Measurements from ENCODE around the gene NFU1. TPM values are rescaled to one million over a fixed set of nuclear protein-coding genes. Genes with fewer than 3 reads are reported as not detected.
A peak's percentile ranks its signal among the peaks of the same experiment; 100 is the strongest.

Gene NFU1
- total and polyA plus RNA-seq, 2 of the 4 experiments (the other 2 are of a cell fraction) = 24.0 to 32.4 TPM

DNA sequence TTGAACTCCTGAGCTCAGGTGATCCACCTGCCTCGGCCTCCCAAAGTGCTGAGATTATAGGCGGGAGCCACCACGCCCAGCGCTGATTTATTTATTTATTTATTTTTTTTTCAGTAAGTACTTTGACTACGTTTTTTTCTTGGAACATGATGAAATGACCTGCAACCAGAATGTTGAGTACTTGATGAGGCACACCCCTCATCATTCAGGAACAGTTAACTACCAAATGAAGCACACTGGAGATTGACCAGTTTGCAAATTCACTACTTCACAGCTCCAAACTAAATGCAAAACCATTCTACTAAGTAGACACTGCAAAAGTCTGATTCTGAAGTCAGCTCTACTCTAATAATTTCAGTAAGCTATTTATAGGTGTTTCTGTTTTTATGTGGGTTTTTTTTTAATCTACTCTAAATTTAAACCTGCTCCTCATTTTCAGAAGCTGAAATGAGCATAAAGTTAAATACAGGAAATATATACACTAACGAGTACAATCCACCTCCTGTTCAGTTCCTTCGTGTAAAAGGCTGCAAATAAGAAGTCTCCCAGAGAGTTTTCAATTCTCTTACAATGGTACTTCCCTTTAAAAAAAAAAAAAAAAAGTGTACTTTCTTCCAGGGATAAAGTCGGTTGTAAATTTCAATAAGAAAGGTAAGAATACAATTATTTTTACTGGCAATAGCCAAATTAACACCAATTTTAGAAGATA is 51.6 kb downstream of the NFU1 start:
- Histone ChIP-seq H3K23ac (ENCODE audit: low read depth, low read length) (peak overlapping the region; percentile 47), H3K4me2 (ENCODE audit: low read depth, low read length) (peak overlapping the region; percentile 97), H4K8ac (ENCODE audit: low read depth in 2 of 2, low read length in 2 of 2) (no peak overlapping the region), H3K4me1 (ENCODE audit: control insufficient read depth, insufficient read depth, low read length) (peaks cover 7% of the 10 kb centered on the region), H3K4me3 (ENCODE audit: insufficient read depth, low read depth, low read length) (peak overlapping the region; percentile 100), H3K9me3 (ENCODE audit: control insufficient read depth, insufficient read depth, low read length) (no peaks in the 10 kb centered on the region), H3K56ac (ENCODE audit: extremely low read depth, insufficient read depth, low read length) (no peak overlapping the region), H2BK120ac (ENCODE audit: low read depth, low read length) (no peak overlapping the region), H3K14ac (replicated peaks; ENCODE audit: low read depth, low read length) (0 out of 2 replicates have a peak overlapping the region, but pooled peaks have one; percentile 1), H3K4ac (ENCODE audit: low read depth, low read length) (no peak overlapping the region), H2AFZ (replicated peaks; ENCODE audit: low read length, poor library complexity) (no peak overlapping the region), H4K5ac (ENCODE audit: low read depth, low read length) (no peak overlapping the region), H2AK9ac (replicated peaks; ENCODE audit: low read depth, low read length, poor library complexity) (no peak overlapping the region), H2BK15ac (ENCODE audit: low read depth, low read length) (no peak overlapping the region), H3K18ac (ENCODE audit: low read depth, low read length) (no peak overlapping the region), H3K9ac (ENCODE audit: low read depth, low read length) (peak overlapping the region; percentile 100; the same call in 1 of the 2 replicates), H3K27ac (ENCODE audit: insufficient read depth, low read length) (no peak overlapping the region), H4K20me1 (ENCODE audit: insufficient read depth, low read length) (peaks cover 46% of the 10 kb centered on the region), H2AK5ac (ENCODE audit: low read depth, low read length) (no peak overlapping the region; the same call in 1 of the 2 replicates), H2BK5ac (ENCODE audit: low read depth, low read length, poor library complexity, severe bottlenecking) (peak overlapping the region; percentile 83), H3K36me3 (ENCODE audit: control insufficient read depth, insufficient read depth, low read length) (no peaks in the 10 kb centered on the region), H4K91ac (ENCODE audit: insufficient read depth, low read depth, low read length) (no peak overlapping the region), H3K27me3 (ENCODE audit: control insufficient read depth, insufficient read depth, low read length) (no peaks in the 10 kb centered on the region), H2BK20ac (ENCODE audit: low read depth, low read length) (no peak overlapping the region), H3K9me1 (ENCODE audit: insufficient read depth, low read length) (peaks cover 8% of the 10 kb centered on the region; the same call in 1 of the 2 replicates), H3K79me1 (ENCODE audit: low read depth in 1 of 2, low read length in 2 of 2) (peaks cover 8 to 37% of the 10 kb centered on the region in 2 experiments; a peak in 3 of 4 replicates)
- no CpG with 5 or more reads among the region's 8 CpGs for whole genome bisulfite sequencing, 2 experiments (ENCODE audit: extremely low coverage in 2 of 2, insufficient read length in 1 of 2)
- no TSS peak for BruUV-seq (replicated peaks)
- dilution Hi-C loops (cut with HindIII; ENCODE audit: low sequenced_read_pairs, unreplicated experiment) (no loop called here), in situ Hi-C loops (cut with MboI; ENCODE audit: low sequenced_read_pairs) (no loop called here), intact Hi-C loops (cut with micrococcal nuclease) (no loop called here)
- ATAC-seq (ENCODE audit: low read depth) (no peak), DNase-seq (peak; percentile 35)
- ChIA-PET CTCF (interaction anchor here (2.3 kb wide), 1 partner anchor 10 kb away, joined by 6 read pairs; no protein-coding TSS in a partner anchor), POLR2A (ENCODE audit: unreplicated experiment) (no interaction called here)
- TF ChIP-seq CEBPB (IDR thresholded peaks at IDR 0.05; ENCODE audit: low read depth, low read length) (peak; percentile 60; the same call in 1 of the 2 replicates), NFE2L2 (IDR thresholded peaks at IDR 0.05; ENCODE audit: low read depth, low read length) (no peak)
